Measurements from ENCODE around the gene ARSI.

DNA sequence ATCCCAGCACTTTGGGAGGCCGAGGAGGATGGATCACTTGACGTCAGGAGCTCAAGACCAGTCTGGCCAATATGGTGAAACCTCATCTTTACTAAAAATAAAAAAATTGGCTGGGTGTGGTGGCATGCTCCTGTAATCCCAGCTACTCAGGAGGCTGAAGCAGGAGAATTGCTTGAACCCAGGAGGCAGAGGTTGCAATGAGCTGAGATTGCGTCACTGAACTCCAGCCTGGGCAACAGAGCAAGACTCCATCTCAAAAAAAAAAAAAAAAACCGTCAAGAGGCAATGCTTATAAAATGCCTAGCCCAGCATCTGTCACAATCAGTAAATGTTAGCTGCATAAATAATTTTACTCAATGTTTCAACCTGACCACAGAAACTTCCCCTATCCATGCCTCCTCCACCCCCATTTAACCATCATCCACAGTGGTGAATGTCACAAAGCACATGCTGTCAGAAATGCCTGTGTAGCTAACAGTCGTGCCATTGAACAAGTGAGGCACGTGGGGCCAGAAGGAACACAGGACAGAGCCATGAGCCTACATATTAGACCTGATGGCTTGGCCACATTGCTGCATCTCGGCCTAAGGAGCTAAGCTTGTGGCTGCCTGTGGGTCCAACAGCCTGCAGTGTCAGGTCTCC is 38.0 kb upstream of the ARSI start:
- TF ChIP-seq, protein P1, sequence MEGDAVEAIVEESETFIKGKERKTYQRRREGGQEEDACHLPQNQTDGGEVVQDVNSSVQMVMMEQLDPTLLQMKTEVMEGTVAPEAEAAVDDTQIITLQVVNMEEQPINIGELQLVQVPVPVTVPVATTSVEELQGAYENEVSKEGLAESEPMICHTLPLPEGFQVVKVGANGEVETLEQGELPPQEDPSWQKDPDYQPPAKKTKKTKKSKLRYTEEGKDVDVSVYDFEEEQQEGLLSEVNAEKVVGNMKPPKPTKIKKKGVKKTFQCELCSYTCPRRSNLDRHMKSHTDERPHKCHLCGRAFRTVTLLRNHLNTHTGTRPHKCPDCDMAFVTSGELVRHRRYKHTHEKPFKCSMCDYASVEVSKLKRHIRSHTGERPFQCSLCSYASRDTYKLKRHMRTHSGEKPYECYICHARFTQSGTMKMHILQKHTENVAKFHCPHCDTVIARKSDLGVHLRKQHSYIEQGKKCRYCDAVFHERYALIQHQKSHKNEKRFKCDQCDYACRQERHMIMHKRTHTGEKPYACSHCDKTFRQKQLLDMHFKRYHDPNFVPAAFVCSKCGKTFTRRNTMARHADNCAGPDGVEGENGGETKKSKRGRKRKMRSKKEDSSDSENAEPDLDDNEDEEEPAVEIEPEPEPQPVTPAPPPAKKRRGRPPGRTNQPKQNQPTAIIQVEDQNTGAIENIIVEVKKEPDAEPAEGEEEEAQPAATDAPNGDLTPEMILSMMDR (IDR thresholded peaks at IDR 0.05) = no peak
- TF ChIP-seq POLR2A (IDR thresholded peaks at IDR 0.05) (no peak), POLR2AphosphoS5 (IDR thresholded peaks at IDR 0.05) (no peak)
